Activated T-cell treated with anti-CD3 and anti-CD28 coated beads, Interleukin-2, amount 50 U/mL, for 72 hours (primary cell): ENCODE measurements around the gene CADM1. TPM values are rescaled to one million over a fixed set of nuclear protein-coding genes. Genes with fewer than 3 reads are reported as not detected.

Experiments used
- ATAC-seq, 2 donors: fragments of 150-1000 bp; cut with Tn5 transposase; replicated peaks in 1 of 2; 2 replicates each; pipeline ENCODE4 v1.10.0; 2021; ENCODE audit warnings: moderate library complexity in 2 of 2, mild to moderate bottlenecking in 1 of 2
- DNase-seq, 2 donors: peaks; one replicate each; pipeline ENCODE4 v3.0.0; 2021 to 2022; ENCODE audit warnings: mixed read lengths in 1 of 2
- H3K27ac Mint-ChIP-seq: one replicate; pipeline ENCODE4 v1.8.0; 2022; ENCODE audit warnings: mild to moderate bottlenecking, moderate library complexity, mixed read lengths
- H3K27me3 Mint-ChIP-seq: one replicate; pipeline ENCODE4 v1.8.0; 2022; ENCODE audit warnings: low read depth, mixed read lengths
- H3K36me3 Mint-ChIP-seq, 2 donors: one replicate each; pipeline ENCODE4 v1.8.0; 2022; ENCODE audit warnings: mixed read lengths in 2 of 2, mild to moderate bottlenecking in 1 of 2; ENCODE audit not compliant: insufficient read depth in 2 of 2
- H3K4me1 Mint-ChIP-seq: one replicate; pipeline ENCODE4 v1.8.0; 2022; ENCODE audit warnings: low read depth, mixed read lengths
- H3K4me3 Mint-ChIP-seq, 2 donors: one replicate each; pipeline ENCODE4 v1.8.0; 2022; ENCODE audit warnings: mild to moderate bottlenecking in 2 of 2, mixed read lengths in 2 of 2, moderate library complexity in 2 of 2
- H3K9me3 Mint-ChIP-seq, 2 donors: one replicate each; pipeline ENCODE4 v1.8.0; 2022; ENCODE audit warnings: mixed read lengths in 2 of 2
- total RNA-seq, 2 donors: library from RNA; stranded (reverse); gene quantifications; one replicate each; pipeline ENCODE4 v1.2.3, GENCODE V29; 2022

The CADM1 gene
- total RNA-seq, 2 donors from 2014 or later, result 1.7 to 2.1 TPM

GRCh38 chr11:115202074-115202473 is 302.1 kb downstream of the CADM1 start:
- Mint-ChIP-seq H3K36me3 (no peaks in the 10 kb centered on the region), H3K27me3 (peaks cover 6% of the 10 kb centered on the region), H3K4me3 (no peak overlapping the region), H3K27ac (no peak overlapping the region), H3K9me3 (no peaks in the 10 kb centered on the region), H3K4me1 (no peaks in the 10 kb centered on the region)
- DNase-seq (no peak), ATAC-seq (no peak)

GRCh38 chr11:115201111-115201792 is 303.0 kb downstream of the CADM1 start:
- ATAC-seq, result peak; percentile 41 to 91
- no peaks in the 10 kb centered on the region for H3K9me3 Mint-ChIP-seq
- H3K27ac Mint-ChIP-seq, result no peak overlapping the region
- peaks cover 6% of the 10 kb centered on the region for H3K27me3 Mint-ChIP-seq
- DNase-seq, result no peak
- no peaks in the 10 kb centered on the region for H3K36me3 Mint-ChIP-seq
- H3K4me3 Mint-ChIP-seq, result no peak overlapping the region
- H3K4me1 Mint-ChIP-seq, result no peaks in the 10 kb centered on the region

DNA sequence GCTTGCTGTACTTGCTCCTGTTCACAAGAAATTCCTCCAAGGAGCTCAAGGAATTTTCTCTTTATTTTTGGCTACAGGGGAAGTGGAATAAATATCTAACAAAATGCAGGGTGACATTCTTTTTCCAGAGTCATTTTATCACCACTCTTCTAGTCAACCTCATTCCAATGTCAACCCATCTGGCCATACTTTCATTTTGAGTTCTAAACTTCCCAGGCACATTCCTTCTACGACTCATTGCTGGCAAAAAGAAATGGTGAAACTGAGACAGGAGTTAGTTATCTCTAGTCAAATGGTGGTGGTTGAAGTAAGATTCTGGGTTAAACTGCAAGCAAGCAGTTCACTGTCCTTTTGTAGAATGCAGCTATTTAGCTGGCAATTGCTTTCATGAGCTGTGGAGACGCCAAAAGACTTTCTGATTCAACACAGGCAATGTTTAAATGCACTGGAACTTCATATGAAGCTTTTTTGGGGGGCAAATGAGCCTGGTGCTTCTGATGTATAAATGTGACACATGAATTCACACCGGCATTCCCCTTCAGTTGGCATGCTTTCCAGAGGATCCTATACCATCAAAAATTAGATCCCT is 304.6 kb downstream of the CADM1 start:
- ATAC-seq (no peak), DNase-seq (no peak)
- Mint-ChIP-seq H3K36me3 (no peaks in the 10 kb centered on the region), H3K4me3 (no peak overlapping the region), H3K27ac (no peak overlapping the region), H3K9me3 (no peaks in the 10 kb centered on the region), H3K4me1 (peaks cover 2% of the 10 kb centered on the region), H3K27me3 (peaks cover 6% of the 10 kb centered on the region)

DNA sequence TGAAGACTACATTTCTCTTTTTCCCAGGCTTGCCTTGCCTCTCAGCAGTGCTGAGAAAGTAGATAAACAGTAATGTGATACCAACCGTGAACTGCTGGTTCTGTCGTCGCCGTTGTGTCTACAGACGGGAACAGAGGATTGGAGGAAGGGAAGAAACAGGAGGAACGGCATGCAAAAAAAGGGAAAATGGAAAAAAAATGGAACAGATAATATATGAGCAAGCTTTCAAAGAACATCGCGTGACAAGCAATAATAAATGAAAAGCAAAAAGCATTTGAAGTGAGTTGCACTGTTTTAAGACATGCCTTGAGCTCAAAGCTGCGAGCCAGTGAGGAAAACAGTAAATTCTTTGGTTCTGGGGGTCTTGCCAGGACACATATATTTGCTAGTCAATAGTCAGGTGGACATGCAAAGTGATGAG is 305.9 kb downstream of the CADM1 start:
- Mint-ChIP-seq H3K27me3 (peaks cover 6% of the 10 kb centered on the region), H3K27ac (no peak overlapping the region), H3K4me3 (no peak overlapping the region), H3K36me3 (no peaks in the 10 kb centered on the region), H3K4me1 (peaks cover 10% of the 10 kb centered on the region), H3K9me3 (no peaks in the 10 kb centered on the region)
- DNase-seq (no peak), ATAC-seq (no peak)

GRCh38 chr11:115197433-115197832 is 306.8 kb downstream of the CADM1 start:
- Mint-ChIP-seq H3K4me3 (no peak overlapping the region), H3K27ac (no peak overlapping the region), H3K9me3 (no peaks in the 10 kb centered on the region), H3K36me3 (no peaks in the 10 kb centered on the region), H3K27me3 (no peaks in the 10 kb centered on the region), H3K4me1 (peaks cover 10% of the 10 kb centered on the region)
- ATAC-seq (no peak), DNase-seq (no peak)

- no peak overlapping the region for H3K27ac Mint-ChIP-seq
- ATAC-seq (no peak), DNase-seq (no peak)
- H3K9me3 Mint-ChIP-seq, result no peaks in the 10 kb centered on the region
- no peaks in the 10 kb centered on the region for H3K27me3 Mint-ChIP-seq
- no peaks in the 10 kb centered on the region for H3K36me3 Mint-ChIP-seq
- no peak overlapping the region for H3K4me3 Mint-ChIP-seq
- H3K4me1 Mint-ChIP-seq, result peaks cover 10% of the 10 kb centered on the region
Measured at GRCh38 chr11:115197031-115197430, 307.2 kb downstream of the CADM1 start.

DNA sequence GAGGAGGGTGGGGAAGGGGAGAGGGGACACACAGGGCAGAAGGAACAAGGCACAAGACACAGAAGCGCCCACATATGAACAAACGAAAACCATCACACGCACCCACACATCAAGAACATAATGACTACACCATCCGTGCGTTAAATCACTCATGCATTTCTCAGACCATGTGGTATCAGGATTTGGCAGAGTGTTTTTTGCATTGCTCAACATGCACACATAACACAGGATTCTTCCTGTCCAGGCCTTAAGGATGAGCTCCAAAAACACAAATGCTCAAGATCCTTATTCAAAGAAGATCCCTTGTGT is 309.5 kb downstream of the CADM1 start:
- peak overlapping the region; percentile 89 for H3K27ac Mint-ChIP-seq

DNA sequence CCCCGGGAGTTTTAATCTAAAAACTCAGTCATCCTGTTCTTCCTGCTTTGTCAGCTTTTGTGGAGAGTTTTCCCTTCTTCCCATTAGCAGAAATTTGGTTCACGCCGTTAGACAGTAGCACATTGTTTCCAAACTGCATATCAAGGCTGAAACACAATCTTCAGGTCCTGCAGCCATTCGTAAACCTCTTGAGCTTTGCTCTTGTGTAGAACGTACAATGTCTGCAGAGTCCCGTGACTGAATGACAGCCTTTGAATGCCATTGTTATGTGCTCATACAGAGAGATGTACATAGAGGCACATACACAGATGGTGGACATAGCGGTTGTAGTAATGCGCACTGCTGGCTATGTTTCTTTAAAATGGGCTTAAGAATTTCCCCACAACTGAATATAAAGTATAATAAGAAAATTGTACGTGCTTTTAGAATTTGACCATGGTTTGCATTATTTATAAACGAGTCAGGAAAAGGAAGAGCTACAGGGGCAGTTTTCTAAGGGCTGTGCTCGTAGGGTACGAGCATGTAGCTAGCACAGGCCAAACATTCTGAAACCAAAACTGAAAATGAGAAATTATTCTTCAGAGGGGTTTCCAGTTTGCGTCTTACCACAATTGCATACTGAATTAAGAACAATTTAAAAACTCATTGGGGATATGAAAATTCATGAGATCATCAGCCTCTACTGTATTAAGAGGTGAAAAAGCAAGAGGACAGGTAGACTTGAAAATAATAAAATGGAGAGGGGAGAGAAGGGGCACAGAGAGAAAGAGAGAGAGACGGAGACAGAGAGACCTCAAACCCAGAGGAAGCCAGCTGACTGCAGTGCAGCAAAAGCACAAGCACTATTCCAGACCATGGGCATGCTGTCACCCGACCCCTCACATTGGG is 310.1 kb downstream of the CADM1 start:
- Mint-ChIP-seq H3K4me1 (peaks cover 10% of the 10 kb centered on the region), H3K27me3 (no peaks in the 10 kb centered on the region), H3K36me3 (no peaks in the 10 kb centered on the region), H3K4me3 (peak overlapping the region; percentile 52 to 84), H3K9me3 (no peaks in the 10 kb centered on the region), H3K27ac (peak overlapping the region; percentile 89)
- peak; percentile 73 to 85 for ATAC-seq
- peak in 1 of 2 donors; percentile 5 for DNase-seq

More for the DNA sequence above, 309.5 kb downstream of the CADM1 start:
- ATAC-seq (peak; percentile 86 to 93), DNase-seq (peak; percentile 1 to 32)
- H3K4me3 Mint-ChIP-seq, result peak overlapping the region; percentile 52 to 84
- H3K27me3 Mint-ChIP-seq, result no peaks in the 10 kb centered on the region
- no peaks in the 10 kb centered on the region for H3K9me3 Mint-ChIP-seq
- H3K4me1 Mint-ChIP-seq, result peaks cover 10% of the 10 kb centered on the region
- no peaks in the 10 kb centered on the region for H3K36me3 Mint-ChIP-seq

DNA sequence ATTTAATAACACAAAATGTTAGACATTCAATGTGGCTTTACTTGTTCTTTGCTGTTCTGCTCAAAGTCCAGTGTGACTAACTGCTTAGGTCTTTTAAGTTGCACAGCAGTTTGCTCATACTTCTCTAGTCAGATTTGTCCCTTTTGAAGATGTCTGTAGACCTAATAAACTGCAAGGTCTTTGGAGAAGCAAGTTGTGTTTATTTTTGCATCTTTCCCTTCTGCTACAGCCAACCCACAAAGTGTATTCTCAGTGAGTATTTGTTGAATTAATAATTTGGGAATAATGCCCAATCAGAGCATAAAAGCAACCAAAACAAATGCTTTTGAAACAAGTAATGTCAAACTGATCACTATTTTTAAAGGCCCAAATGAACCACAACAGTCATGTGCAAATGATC is 312.5 kb downstream of the CADM1 start:
- DNase-seq (no peak), ATAC-seq (no peak)
- H3K36me3 Mint-ChIP-seq, result no peaks in the 10 kb centered on the region
- H3K4me1 Mint-ChIP-seq, result peaks cover 10% of the 10 kb centered on the region
- no peaks in the 10 kb centered on the region for H3K9me3 Mint-ChIP-seq
- no peaks in the 10 kb centered on the region for H3K27me3 Mint-ChIP-seq
- H3K27ac Mint-ChIP-seq, result no peak overlapping the region
- H3K4me3 Mint-ChIP-seq, result no peak overlapping the region

DNA sequence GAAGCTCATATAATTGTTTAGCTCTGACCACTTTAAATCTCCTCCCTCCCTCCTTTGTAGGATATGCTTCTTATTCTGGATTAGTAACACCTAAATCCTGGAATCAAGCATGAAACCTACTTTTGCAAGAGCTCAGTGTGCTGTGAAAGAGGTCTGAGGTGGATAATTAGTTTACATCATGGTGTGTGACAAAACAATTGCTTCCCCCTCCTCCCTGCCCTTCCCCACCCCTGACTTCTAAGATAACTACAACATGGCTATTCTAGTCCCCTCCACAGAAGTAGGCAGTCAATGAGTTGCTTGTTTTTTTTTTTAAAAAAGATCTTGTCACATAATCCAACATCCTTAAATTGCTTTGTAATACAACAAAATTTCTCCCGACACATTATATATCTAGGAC is 314.0 kb downstream of the CADM1 start:
- DNase-seq (no peak), ATAC-seq (no peak)
- H3K27me3 Mint-ChIP-seq, result no peaks in the 10 kb centered on the region
- H3K27ac Mint-ChIP-seq, result no peak overlapping the region
- no peaks in the 10 kb centered on the region for H3K36me3 Mint-ChIP-seq
- H3K4me3 Mint-ChIP-seq, result no peak overlapping the region
- peaks cover 10% of the 10 kb centered on the region for H3K4me1 Mint-ChIP-seq
- H3K9me3 Mint-ChIP-seq, result no peaks in the 10 kb centered on the region

DNA sequence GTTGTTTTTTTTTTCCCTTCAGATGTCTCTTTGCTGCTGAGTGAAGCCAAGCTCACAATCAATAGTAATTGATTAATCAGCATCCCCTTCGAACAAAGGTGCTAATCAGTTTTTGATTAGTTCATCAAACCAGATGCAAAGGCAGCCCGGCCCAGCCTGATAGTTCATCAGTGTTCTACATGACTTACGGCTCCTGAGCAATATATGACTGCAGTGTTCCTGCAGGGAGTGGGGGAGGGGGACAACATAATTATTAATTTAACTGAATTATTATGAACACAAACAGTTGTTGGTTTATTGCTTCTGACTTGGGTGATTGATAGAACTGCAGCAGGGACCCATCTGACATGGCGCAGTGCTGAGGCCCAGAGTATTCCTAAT is 315.3 kb downstream of the CADM1 start:
- Mint-ChIP-seq H3K9me3 (no peaks in the 10 kb centered on the region), H3K4me1 (peaks cover under 1% of the 10 kb centered on the region), H3K36me3 (no peaks in the 10 kb centered on the region), H3K27me3 (no peaks in the 10 kb centered on the region), H3K27ac (no peak overlapping the region), H3K4me3 (no peak overlapping the region)
- ATAC-seq (no peak), DNase-seq (no peak)

- Mint-ChIP-seq H3K36me3 (no peaks in the 10 kb centered on the region), H3K27me3 (no peaks in the 10 kb centered on the region), H3K27ac (no peak overlapping the region), H3K4me3 (no peak overlapping the region), H3K4me1 (no peaks in the 10 kb centered on the region), H3K9me3 (no peaks in the 10 kb centered on the region)
- DNase-seq (no peak), ATAC-seq (no peak)
Measured at GRCh38 chr11:115188188-115188897, 315.9 kb downstream of the CADM1 start.

- Mint-ChIP-seq H3K4me1 (no peaks in the 10 kb centered on the region), H3K9me3 (no peaks in the 10 kb centered on the region), H3K27ac (no peak overlapping the region), H3K27me3 (peaks cover 6% of the 10 kb centered on the region), H3K4me3 (no peak overlapping the region), H3K36me3 (no peaks in the 10 kb centered on the region)
- no peak for DNase-seq
- no peak for ATAC-seq
Measured at GRCh38 chr11:115185931-115186330, 318.3 kb downstream of the CADM1 start.
